HG03135 (cell line): ENCODE results near the gene ZC2HC1B.
A peak's percentile ranks its signal among the peaks of the same experiment; 100 is the strongest.
"Not testable (repeated sequence)": the region's sequence is repeated elsewhere in the genome, so short reads cannot be mapped to it uniquely, and the experiment has no call there.

Source experiments
- ATAC-seq: cut with Tn5 transposase; IDR thresholded peaks from one replicate; pipeline ENCODE4 v1.9.1; 2021; ENCODE audit warnings: mild to moderate bottlenecking, moderate library complexity; ENCODE audit not compliant: unreplicated experiment

Gene ZC2HC1B, protein sequence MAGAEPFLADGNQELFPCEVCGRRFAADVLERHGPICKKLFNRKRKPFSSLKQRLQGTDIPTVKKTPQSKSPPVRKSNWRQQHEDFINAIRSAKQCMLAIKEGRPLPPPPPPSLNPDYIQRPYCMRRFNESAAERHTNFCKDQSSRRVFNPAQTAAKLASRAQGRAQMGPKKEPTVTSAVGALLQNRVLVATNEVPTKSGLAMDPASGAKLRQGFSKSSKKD

DNA sequence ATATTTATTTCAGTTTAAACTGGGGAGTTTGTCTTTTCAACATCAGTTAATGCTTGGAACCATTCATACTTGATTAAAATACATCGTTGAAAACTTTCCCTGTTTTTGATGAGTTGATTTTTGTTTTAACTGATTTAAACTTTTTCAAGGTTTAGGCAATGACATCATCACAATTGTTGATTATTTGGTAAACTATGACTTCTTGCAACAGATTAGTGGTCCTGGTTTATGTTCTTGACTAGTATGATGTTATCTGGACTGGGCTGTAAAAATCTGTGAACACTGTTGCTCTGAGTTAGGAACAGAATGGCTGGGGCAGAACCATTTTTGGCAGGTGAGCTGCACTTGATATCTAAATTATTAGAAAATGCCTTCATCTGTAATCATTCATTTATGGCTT is at the start of gene ZC2HC1B:
ZC2HC1B (plus strand) TSS at position 241 of the 400 bp plus-strand sequence; CDS start at position 307, 66 bp downstream.
- ATAC-seq: no peak

DNA sequence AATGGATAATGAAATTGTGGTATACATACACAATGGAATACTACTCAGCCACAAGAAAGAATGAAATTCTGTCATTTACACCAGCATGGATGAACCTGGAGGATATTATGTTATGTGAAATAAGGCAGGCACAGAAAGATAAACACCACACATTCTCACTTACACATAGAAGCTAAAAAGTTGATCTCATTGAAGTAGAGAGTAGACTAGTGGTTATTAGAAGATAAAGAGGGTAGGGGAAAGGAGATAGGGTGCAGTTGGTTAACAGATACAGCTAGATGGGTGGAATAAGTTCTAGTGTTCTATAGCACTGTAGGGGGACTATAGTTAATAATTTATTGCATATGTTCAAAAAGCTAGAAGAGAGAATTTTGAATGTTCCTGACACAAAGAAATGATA is 46.7 kb upstream of the ZC2HC1B start:
- ATAC-seq: no peak

DNA sequence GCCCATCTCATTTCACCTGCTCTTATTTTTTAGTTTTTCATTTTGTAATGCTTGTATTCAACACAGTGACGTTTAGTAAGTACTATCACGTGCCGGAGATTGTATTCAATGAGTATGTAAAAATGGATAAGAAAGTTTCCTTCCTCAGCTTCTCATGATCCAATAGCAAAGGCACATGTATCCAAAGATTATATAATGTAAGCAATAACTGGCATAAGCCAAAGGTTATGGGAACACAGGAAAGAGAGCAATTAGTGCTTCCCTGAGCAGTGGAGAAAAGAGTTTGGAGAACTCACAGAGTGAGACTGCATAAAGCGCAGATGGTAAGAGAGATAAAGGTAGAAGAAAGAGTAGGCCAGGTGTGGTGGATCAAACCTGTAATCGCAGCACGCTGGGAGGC is 42.9 kb upstream of the ZC2HC1B start:
- no peak for ATAC-seq

DNA sequence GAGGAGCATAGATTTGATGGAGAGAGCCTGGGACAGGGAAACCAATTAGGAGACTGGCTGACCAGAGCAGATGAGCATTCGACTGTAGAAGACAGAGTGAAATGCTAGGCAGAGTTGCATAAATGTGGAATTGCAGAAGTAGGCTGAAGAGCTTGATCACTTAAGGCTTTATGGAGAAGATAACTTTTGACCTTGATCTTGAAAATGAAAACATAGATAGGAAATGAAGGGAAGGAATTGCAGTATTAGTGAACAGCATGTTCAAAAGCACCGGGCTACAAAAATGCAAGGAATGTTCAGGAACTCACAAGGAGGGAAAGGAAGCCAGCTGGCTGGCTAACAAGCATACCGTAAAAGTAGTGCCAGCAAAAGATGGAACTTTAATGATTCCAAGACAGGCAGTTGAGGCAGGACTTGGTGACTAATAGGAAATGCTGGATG is 41.7 kb upstream of the ZC2HC1B start:
- no peak for ATAC-seq

DNA sequence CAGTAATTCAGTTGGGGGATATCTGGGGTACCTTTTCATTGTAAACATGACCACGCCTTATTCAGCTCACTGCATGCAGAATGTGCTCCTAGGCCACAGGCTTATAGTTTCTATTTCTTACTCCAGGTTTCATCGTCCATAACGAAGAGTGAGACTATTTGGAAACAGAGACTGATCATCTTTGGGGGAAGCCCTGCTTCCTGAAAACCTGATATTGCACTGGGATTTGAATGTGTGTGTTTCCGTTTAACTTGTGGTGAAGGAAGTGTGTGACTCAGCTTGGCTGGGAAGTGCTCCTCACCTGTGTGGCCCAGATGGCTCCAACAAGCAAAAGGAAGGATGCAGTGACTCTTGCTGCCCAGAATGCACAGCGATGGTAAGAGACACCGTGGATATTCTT is 40.7 kb upstream of the ZC2HC1B start:
- no peak for ATAC-seq

DNA sequence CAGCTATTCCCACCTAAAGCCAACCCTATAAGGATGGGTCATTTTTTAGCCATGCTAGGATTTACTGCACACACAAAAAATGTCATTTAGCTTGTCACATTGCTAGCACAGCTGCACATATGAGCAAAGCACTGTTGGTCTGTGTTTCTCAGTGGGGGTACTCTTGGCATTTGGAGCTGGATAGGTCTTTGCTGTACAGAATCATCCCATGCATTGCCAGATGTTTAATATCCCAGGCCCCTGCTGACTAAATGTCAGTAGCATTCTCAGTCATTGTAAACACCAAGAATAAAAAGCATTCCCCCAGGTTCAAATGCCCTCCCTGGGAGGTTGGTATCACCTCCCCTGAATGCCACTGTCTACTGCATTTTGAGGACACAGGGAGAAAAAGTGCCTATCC is 35.7 kb upstream of the ZC2HC1B start:
- no peak for ATAC-seq

DNA sequence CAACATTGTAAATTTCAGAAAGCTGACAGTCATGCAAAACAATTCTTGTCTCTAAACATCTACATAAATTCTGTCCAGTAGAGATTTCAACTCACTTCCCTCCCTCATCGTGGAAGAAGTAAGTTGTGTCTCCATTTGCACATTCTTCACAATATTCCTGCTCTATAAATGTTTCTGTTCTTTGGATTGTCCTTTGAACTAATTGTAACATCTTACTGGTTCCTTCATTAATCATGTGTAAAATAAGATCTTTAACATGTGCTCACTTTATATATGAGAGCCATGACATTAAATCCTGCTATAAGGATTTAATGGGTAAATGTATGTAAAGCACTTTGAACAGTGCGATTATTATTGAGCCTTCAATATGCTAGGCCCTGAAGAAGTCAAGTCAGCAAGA is 28.1 kb upstream of the ZC2HC1B start:
- ATAC-seq: no peak

DNA sequence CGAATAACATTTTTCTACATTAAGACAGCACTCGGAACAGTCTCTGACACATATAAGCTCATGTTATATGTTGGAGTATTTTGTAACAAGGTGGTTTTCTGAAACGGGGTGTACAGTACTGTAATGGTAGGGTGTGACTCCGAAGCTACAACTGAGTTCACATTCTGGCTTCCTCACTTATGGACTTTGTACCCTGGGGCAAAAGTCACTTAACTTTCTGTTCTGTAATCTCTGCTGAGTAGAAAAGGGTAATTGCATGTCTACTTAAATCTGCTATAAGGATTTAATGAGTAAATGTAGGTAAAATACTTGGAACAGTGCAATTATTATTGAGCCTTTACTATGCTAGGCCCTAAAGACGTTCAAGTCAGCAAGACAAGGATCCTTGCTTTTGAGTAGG is 25.9 kb upstream of the ZC2HC1B start:
- ATAC-seq: no peak

DNA sequence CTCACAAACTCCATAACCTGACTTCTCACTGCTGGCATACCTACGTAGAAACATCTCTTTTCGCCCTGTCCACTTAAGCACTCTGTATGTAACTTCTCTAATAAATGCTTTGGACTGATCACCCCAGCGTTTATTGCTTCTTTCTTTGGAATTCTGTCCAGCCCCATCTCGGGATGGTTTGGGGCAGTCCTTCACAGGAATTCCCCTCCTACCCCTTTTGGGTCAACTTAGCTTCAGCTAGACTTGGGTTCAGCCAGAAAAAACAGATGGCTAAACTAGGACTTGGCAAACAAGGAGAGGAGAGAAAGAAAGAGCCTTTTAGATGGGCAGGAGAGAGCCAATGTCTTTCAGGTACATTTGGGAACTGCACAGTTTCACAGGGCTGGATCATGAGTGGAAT is 25.1 kb upstream of the ZC2HC1B start:
- ATAC-seq: no peak

DNA sequence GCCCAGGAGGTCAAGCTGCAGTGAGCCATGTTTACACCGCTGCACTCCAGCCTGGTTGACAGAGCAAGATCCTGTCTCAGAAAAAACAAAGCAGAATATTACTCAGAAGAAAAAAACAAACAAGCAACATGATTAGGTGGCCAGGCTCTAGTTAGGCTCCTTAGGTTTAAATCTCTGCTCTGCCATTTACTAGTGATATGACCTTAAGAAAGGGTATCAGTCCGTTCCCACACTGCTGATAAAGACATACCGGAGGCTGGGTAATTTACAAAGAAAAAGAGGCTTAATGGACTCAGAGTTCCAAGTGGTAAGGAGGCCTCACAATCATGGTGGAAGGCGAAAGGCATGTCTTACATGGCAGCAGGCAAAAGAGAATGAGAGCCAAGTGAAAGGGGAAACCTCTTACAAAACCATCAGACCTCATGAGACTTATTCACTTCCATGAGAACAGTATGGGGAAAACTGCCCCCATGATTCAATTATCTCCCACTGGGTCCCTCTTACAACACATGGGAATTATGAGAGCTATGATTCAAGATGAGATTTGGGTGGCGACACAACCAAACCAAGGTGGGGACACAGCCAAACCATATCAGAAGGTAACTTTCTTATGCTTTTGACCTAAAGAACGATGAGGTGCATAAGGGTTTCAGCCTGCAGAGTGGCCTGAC is 23.5 kb upstream of the ZC2HC1B start:
- ATAC-seq: no peak

DNA sequence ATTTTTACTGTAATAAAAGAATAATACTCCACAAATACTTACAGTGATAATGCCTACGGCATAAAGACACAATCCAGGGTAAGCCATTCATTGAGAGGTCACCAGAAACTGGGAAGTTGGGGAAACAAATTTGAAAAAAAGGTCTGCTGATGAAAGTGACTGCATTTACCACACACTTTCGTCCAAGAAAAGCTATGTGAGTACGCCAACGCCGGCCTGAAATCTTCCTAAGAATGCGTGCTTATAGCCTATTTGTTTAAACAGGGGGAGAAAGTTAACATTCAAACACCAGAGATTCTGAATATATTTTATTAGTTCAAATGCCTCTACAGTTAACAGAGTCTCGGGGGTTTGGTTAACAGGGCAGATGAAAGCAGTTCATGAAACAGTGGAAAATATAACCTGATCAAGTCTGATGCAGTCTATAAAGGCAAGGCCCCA is 21.8 kb upstream of the ZC2HC1B start:
- ATAC-seq: peak; percentile 22

DNA sequence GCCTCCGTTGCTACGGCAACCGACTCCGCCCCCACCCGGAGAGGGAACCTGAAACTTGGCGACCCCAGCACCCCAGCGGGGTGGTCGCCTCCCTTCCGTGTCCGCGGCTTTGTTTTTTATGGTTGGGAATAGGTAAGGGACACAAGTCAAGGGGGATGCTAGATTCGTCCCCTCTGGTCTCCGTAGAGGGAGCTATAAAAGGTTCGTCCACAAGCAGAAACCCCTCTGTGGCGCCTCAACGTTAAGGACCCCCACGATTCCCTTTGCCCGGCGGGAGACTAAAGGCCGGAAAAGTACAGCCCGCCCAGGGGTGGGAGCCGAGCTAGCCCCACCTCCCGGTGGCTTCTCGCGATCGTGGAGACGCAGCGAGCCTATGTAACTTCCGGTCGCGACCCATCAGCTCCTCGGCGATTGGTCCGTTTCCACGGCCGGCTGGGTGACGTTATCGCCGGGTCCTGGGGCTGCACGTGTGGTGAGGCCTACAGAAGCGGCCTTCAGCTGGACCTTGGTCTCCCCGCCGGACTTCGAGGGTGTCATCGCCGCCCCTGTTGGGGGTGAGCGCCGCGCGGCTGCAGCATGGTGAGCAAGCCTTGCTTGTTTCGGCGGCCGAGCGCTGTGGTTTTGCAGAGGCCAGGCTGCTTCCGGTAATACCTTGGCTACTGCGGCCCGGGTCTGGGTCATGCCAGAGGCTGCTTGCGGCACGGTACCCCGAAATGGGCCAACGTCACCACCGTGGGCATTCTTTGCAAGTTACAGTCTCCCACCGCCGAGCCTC is 21.2 kb upstream of the ZC2HC1B start, which contains the start of gene LTV1:
LTV1 (plus strand) TSS at position 437 of the 775 bp plus-strand sequence; CDS start at position 577, 140 bp downstream.
- peak; percentile 99 for ATAC-seq

DNA sequence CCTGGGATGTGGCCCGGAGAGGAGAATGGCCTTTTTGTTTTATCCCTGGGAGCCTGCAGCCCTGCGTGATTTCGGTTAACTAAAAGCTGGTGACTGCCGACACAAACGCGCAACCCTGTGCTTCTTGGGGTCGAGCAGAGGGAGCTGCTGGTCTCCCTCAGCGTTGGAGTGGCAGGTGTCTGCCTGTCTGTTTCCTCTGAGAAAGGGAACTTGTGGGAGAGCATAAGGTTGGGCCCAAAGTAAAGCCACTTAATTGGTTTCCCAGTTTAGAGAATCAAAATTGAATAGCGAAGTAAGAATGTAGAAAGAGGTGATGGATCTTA is 20.6 kb upstream of the ZC2HC1B start:
- peak; percentile 18 for ATAC-seq

DNA sequence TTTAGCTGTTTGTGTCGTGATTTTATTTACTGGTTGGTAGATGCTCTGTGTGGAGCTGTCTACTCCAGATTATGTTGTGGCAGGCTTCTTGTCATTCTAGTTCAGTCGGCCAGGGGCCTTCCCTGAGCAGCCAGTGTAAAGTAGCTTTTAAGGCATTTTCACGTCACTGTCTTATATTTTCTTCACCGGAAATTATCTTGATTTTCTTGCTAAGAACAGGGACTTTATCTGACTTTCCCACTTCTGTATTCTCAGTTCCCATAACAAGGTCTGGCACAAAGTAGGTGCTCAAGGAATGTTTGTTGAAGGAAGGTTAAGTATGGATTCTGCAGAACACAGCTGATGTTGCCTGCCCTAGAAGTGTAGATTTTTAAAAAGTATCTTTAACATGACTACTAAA is 20.3 kb upstream of the ZC2HC1B start:
- no peak for ATAC-seq

DNA sequence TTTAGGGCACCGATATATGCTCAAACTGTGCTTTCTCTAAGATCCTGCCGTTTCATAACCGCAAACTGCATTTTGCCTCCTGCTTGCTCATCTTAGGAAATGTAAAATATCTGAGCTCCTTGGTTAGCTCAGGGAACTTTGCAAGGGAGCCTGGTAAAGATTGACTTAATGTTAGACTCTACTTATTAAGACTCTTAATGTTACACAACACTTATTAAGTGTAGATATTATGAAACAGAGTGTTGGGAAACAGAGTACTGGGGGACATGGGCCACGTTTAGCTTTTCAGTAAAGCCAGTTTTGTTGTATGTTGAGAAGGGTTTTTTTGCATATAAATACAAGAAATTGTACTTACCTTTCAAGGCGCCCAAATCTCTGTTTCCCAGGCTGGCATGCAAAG is 19.2 kb upstream of the ZC2HC1B start:
- no peak for ATAC-seq

DNA sequence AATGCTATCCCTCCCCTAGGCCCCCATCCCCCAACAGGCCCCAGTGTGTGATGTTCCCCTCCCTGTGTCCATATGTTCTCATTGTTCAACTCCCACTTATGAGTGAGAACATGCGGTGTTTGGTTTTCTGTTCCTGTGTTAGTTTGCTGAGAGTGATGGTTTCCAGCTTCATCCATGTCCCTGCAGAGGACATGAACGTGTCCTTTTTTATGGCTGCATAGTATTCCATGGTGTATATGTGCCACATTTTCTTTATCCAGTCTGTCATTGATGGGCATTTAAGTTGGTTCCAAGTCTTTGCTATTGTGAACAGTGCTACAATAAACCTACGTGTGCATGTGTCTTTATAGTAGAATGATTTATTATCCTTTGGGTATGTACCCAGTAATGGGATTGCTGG is 12.6 kb upstream of the ZC2HC1B start:
- not testable (repeated sequence) for ATAC-seq

DNA sequence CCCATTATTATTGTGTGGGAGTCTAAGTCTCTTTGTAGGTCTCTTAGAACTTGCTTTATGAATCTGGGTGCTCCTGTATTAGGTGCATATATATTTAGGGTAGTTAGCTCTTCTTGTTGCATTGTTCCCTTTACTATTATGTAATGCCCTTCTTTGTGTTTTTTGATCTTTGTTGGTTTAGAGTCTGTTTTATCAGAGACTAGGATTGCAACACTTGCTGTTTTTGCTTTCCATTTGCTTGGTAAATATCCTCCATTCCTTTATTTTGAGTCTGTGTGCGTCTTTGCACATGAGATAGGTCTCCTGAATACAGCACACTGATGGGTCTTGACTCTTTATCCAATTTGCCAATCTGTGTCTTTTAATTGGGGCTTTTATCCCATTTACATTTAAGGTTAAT is 9.2 kb upstream of the ZC2HC1B start:
- not testable (repeated sequence) for ATAC-seq

DNA sequence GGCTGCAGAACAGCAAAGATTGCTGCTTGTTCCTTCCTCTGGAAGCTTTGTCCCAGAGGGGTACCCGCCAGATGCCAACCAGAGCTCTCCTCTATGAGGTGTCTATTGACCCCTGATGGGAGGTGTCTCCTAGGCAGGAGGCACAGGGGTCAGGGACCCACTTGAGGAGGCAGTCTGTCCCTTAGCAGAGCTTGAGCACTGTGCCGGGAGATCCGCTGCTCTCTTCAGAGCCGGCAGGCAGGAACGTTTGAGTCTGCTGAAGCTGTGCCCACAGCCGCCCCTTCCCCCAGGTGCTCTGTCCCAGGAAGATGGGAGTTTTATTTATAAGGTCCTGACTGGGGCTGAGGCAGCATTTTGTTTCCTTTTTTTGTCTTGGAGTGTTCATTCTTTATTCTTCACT is 7.5 kb upstream of the ZC2HC1B start:
- ATAC-seq: not testable (repeated sequence)

DNA sequence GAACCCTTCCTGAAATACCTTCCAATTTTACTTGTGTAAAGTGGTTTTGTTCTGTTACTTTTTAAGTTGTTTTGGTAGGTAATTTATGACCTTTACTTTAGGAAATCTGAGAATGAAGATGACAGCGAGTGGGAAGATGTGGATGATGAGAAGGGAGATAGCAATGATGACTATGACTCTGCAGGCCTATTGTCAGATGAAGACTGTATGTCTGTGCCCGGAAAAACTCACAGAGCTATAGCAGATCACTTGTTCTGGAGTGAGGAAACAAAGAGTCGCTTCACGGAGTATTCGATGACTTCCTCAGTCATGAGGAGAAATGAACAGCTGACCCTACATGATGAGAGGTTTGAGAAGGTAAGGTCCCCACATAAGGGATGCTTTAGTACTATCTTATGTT is 6.6 kb upstream of the ZC2HC1B start:
- no peak for ATAC-seq

DNA sequence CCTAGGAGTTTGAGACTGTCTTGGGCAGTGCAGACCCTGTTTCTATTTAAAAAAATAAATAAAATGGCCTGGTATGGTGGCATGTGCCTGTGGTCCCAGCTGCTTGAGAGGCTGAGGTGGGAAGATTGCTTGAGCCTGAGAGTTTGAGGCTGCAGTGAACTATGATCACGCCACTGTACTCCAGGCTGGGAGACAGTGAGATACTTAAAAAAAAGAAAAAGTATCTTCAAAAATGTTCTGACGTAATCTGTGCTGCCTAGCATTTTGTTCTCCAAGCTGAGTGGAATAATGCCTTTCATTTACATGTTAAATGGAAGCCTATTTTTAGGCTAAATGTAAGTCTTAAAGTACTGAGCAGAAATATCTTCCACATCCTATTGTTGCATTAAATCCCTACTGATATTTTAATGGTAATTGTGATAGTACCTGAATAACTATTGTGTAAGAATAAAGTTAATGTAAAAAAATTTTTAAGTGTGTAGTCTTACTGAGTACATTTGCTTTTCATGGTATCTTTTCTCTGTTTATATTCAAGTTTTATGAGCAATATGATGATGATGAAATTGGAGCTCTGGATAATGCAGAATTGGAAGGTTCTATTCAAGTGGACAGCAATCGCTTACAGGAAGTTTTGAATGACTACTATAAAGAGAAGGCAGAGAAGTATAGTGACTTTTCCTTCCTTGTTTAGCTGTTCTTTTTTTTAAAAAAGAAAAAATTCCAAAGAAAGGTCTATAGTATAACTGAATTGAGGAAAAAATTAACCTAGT is 4.2 kb upstream of the ZC2HC1B start:
- no peak for ATAC-seq

DNA sequence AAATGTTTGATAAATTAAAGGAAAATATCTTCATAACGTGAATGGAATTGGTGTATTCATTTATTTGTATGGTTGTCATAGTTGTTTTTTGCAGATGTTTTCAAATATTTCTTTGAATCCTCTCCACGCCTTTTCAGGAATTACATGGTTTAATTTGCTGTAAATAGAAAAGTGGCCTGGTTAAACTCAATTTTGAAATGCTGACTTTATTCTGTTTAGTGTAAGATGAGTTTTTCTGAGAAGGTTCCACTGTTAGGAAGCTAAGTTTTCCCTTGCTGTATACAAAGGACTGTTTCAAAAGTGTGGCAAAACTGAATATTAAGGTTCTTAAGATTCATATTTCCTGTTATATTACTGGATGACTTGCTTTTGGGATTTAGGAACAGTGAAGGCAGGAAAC is 503 bp upstream of the ZC2HC1B start:
- no peak for ATAC-seq
